Testis (tissue), 5 donors: ENCODE measurements around the gene ERBB3. TPM values are rescaled to one million over a fixed set of nuclear protein-coding genes. Genes with fewer than 3 reads are reported as not detected.

Experiments used
- DNase-seq: peaks from one replicate; pipeline ENCODE4 v3.0.0-alpha.2; 2019
- H3K27ac ChIP-seq, 2 donors: fragments of 200-600 bp; sonication (generic); one replicate each; pipeline ENCODE4 v1.5.1; 2019
- H3K27me3 ChIP-seq: fragments of 200-600 bp; sonication (generic); one replicate; pipeline ENCODE4 v1.5.1; 2019
- H3K36me3 ChIP-seq: fragments of 200-600 bp; sonication (generic); one replicate; pipeline ENCODE4 v1.5.1; 2017; ENCODE audit warnings: low read depth; ENCODE audit errors: missing control alignments
- H3K4me1 ChIP-seq: fragments of 200-600 bp; sonication (generic); one replicate; pipeline ENCODE4 v1.5.1; 2019
- H3K4me3 ChIP-seq, 2 donors: fragments of 200-600 bp; sonication (generic); one replicate each; pipeline ENCODE4 v1.5.1; 2017 to 2019
- H3K9me3 ChIP-seq: fragments of 200-600 bp; sonication (generic); one replicate; pipeline ENCODE4 v1.5.1; 2017
- POLR2A ChIP-seq: fragments of 450-650 bp; IDR thresholded peaks from one replicate; pipeline ENCODE4 v1.6.1; 2017; ENCODE audit warnings: antibody characterized with exemption, mild to moderate bottlenecking, moderate library complexity
- WGBS, 2 donors: methylation state at CpG; one replicate each; pipeline ENCODE4 v1.1.5; 2018; 5-methylcytosine and 5-hydroxymethylcytosine counted together
- intact Hi-C: fragments of 100-400 bp; cut with DNase I; formaldehyde crosslinking; loops from one replicate; pipeline ENCODE4 v1.15.1; 2023; ENCODE audit warnings: low total_unique reads
- long read RNA-seq, 2 donors: transcript quantifications; one replicate each; lab custom pipeline, GENCODE V29; 2026
- polyA plus RNA-seq: library from polyadenylated mRNA; stranded (reverse); fragments of 350-450 nt; fragmentation: Illumina TruSeq; extraction: RNeasy Lipid Tissue Mini Kit (QIAGEN cat#74804); gene quantifications from one replicate; pipeline ENCODE4 v1.2.3, GENCODE V29; 2014; ENCODE audit warnings: low read depth, low replicate concordance; ENCODE audit not compliant: insufficient read depth
- total RNA-seq, 2 donors: library from RNA; depleted of rRNA; stranded (reverse); fragments of >200 nt; gene quantifications; one replicate each; pipeline ENCODE4 v1.2.3, GENCODE V29; 2016
- TF ChIP-seq, protein P1 (sequence below), 3 experiments: fragments of 450-650 bp in 2 of 3; fragments of 200-600 bp in 1 of 3; sonication (generic) in 1 of 3; IDR thresholded peaks; one replicate each; pipeline ENCODE4 v1.5.1; 2016 to 2019; ENCODE audit warnings: antibody characterized with exemption in 3 of 3, mild to moderate bottlenecking in 2 of 3, moderate library complexity in 1 of 3

Gene ERBB3
- 1 to 10 TPM; 3.3 to 9.8 TPM for total RNA-seq
- polyA plus RNA-seq: 6.1 TPM
- long read RNA-seq, donor 1, full-length matches to known transcripts: 6 of 6 reads
- long read RNA-seq, donor 1, partial matches to known transcripts: 0 of 6 reads
- long read RNA-seq, donor 1, other reads (novel, unspliced or antisense): 0 of 6 reads
- long read RNA-seq, donor 2, full-length matches to known transcripts: 6 of 24 reads
- long read RNA-seq, donor 2, partial matches to known transcripts: 18 of 24 reads
- long read RNA-seq, donor 2, other reads (novel, unspliced or antisense): 0 of 24 reads

DNA sequence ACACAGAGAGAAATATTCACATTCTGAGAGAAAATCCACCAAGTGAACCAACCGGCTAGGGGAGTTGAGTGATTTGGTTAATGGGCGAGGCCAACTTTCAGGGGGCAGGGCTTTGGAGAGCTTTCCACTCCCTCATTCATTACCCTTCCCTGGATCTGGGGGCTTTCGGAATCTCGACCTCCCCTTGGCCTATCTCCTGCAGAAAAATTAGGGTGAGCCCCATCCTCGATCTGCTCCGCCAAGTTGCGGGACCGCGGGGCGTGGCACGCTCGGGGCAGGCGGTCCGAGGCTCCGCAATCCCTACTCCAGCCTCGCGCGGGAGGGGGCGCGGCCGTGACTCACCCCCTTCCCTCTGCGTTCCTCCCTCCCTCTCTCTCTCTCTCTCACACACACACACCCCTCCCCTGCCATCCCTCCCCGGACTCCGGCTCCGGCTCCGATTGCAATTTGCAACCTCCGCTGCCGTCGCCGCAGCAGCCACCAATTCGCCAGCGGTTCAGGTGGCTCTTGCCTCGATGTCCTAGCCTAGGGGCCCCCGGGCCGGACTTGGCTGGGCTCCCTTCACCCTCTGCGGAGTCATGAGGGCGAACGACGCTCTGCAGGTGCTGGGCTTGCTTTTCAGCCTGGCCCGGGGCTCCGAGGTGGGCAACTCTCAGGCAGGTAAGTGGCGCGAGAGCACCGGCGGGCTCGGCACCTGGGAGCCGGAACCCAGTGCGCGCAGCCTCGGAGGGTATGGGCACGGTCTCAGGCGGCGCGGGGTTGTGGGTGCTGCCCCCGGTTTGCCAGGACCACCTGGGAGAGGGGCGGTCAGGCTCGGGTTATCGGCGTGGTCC lies at the start of gene ERBB3:
ERBB3 (plus strand) TSS at position 443 of the 833 bp plus-strand sequence; CDS start at position 579, 136 bp downstream.
- WGBS, 2 donors: 1 to 2% methylated on average over 15 to 54 of the region's 59 CpGs
- intact Hi-C loops: no loop called here
- peak within 1 kb of the TSS; percentile 39 to 42 for H3K4me3 ChIP-seq
- peaks cover 7% of the 10 kb centered on the region for H3K4me1 ChIP-seq
- H3K27me3 ChIP-seq: no peaks in the 10 kb centered on the region
- no peak within 1 kb of the TSS for H3K27ac ChIP-seq
- DNase-seq: peak; percentile 29
- H3K36me3 ChIP-seq: no peaks in the 10 kb centered on the region
- H3K9me3 ChIP-seq: no peaks in the 10 kb centered on the region
- TF ChIP-seq, protein P1, sequence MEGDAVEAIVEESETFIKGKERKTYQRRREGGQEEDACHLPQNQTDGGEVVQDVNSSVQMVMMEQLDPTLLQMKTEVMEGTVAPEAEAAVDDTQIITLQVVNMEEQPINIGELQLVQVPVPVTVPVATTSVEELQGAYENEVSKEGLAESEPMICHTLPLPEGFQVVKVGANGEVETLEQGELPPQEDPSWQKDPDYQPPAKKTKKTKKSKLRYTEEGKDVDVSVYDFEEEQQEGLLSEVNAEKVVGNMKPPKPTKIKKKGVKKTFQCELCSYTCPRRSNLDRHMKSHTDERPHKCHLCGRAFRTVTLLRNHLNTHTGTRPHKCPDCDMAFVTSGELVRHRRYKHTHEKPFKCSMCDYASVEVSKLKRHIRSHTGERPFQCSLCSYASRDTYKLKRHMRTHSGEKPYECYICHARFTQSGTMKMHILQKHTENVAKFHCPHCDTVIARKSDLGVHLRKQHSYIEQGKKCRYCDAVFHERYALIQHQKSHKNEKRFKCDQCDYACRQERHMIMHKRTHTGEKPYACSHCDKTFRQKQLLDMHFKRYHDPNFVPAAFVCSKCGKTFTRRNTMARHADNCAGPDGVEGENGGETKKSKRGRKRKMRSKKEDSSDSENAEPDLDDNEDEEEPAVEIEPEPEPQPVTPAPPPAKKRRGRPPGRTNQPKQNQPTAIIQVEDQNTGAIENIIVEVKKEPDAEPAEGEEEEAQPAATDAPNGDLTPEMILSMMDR (IDR thresholded peaks at IDR 0.05): no peak
- TF ChIP-seq POLR2A: no peak

DNA sequence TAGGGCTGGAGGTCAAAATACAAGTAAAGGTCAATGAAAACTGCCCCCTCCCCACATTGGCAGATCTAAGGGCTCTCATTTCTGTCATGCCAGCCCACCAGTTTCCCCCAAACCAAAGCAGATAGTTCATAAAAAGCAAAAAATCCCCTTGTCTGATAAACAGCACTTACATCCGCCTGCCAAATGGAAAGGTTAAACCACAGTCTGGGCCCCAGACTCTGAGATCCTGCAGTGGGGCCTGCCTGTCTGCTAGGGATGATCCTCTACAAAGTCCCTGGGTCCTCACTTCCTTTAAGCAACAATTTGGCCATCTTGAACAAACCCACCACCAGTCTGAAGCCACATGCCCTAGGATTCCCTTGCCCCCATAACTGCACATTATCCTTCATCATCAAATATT lies 48.0 kb upstream of the ERBB3 start:
- no peaks in the 10 kb centered on the region for H3K27me3 ChIP-seq
- H3K27ac ChIP-seq: no peak overlapping the region
- WGBS, 2 donors: 96 to 100% methylated on average over 1 of the region's 1 CpG
- H3K4me3 ChIP-seq: no peak overlapping the region
- TF ChIP-seq, protein P1 (IDR thresholded peaks at IDR 0.05): no peak
- TF ChIP-seq POLR2A: no peak
- no peaks in the 10 kb centered on the region for H3K4me1 ChIP-seq
- no peaks in the 10 kb centered on the region for H3K9me3 ChIP-seq
- no peak for DNase-seq
- intact Hi-C loops: no loop called here
- no peaks in the 10 kb centered on the region for H3K36me3 ChIP-seq

DNA sequence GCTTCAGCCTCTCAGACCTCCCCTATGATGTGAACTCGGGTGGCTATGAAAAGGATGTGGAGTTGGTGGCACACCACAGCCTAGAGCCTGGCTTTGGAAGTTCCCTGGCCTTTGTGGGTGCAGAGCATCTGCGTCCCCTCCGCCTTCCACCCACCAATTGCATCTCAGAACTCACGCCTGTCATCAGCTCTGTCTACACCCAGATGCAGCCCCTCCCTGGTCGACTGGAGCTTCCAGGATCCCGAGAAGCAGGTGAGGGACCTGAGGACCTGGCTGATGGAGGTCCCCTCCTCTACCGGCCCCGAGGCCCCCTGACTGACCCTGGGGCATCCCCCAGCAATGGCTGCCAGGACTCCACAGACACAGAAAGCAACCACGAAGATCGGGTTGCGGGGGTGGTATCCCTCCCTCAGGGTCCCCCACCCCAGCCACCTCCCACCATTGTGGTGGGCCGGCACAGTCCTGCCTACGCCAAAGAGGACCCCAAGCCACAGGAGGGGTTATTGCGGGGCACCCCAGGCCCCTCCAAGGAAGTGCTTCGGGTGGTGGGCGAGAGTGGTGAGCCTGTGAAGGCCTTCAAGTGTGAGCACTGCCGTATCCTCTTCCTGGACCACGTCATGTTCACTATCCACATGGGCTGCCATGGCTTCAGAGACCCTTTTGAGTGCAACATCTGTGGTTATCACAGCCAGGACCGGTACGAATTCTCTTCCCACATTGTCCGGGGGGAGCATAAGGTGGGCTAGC lies 45.2 kb upstream of the ERBB3 start:
- intact Hi-C loops: no loop called here
- no peaks in the 10 kb centered on the region for H3K36me3 ChIP-seq
- H3K27me3 ChIP-seq: no peaks in the 10 kb centered on the region
- TF ChIP-seq, protein P1 (IDR thresholded peaks at IDR 0.05): no peak
- no peak for TF ChIP-seq POLR2A
- no peaks in the 10 kb centered on the region for H3K9me3 ChIP-seq
- H3K4me1 ChIP-seq: peaks cover 3% of the 10 kb centered on the region
- H3K27ac ChIP-seq: no peak overlapping the region
- H3K4me3 ChIP-seq: no peak overlapping the region
- DNase-seq: no peak
- WGBS, 2 donors: 81 to 89% methylated on average over 12 to 21 of the region's 21 CpGs

DNA sequence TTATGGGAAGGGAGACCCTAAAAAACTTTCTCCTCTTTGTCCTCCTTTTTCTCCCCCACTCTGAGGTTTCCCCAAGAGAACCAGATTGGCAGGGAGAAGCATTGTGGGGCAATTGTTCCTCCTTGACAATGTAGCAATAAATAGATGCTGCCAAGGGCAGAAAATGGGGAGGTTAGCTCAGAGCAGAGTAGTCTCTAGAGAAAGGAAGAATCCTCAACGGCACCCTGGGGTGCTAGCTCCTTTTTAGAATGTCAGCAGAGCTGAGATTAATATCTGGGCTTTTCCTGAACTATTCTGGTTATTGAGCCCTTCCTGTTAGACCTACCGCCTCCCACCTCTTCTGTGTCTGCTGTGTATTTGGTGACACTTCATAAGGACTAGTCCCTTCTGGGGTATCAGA lies 42.8 kb upstream of the ERBB3 start:
- no peaks in the 10 kb centered on the region for H3K36me3 ChIP-seq
- no peak for DNase-seq
- H3K4me1 ChIP-seq: peaks cover 3% of the 10 kb centered on the region
- TF ChIP-seq, protein P1 (IDR thresholded peaks at IDR 0.05): no peak
- no peak for TF ChIP-seq POLR2A
- intact Hi-C loops: no loop called here
- H3K4me3 ChIP-seq: no peak overlapping the region
- H3K9me3 ChIP-seq: no peaks in the 10 kb centered on the region
- no peak overlapping the region for H3K27ac ChIP-seq
- no peaks in the 10 kb centered on the region for H3K27me3 ChIP-seq
- 69 to 73% methylated on average over 2 of the region's 2 CpGs for WGBS, 2 donors
